Hindlimb muscle (tissue), 1 donor: ENCODE measurements around the gene FEV. TPM values are rescaled to one million over a fixed set of nuclear protein-coding genes. Genes with fewer than 3 reads are reported as not detected.

Experiments used
- DNase-seq: peaks from one replicate; pipeline ENCODE4 v3.0.0-alpha.2; 2013
- polyA plus RNA-seq: library from polyadenylated mRNA; unstranded; fragments of 120-200 nt; gene quantifications from one replicate; pipeline ENCODE4 v1.2.1, GENCODE V29; 2013; ENCODE audit not compliant: insufficient read length

Gene FEV
- polyA plus RNA-seq, 1 donor: 0.58 TPM

- no peak for DNase-seq
Measured at GRCh38 chr2:219016721-219017120, 31.7 kb upstream of the FEV start.

DNA sequence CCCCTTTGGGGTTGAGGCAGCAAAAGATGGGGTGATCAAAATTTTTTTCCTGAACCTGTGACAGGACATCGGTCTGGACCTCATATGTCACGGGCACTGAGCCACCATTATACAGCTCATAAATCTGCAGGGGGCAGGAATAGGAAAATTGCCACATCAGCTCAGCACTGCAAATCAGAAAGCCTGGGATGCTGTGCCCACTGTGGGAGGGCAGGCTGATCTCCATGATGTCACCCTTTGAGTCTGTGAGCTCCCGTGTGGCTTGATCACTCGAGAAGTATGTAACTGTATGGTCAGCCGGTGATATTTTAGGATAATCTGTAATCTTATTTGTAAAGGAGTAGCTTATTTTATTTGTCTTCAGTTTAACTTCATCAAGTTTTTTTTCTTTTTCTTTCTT, 25.9 kb upstream of the FEV start:
- no peak for DNase-seq

GRCh38 chr2:219010162-219010756, 25.3 kb upstream of the FEV start:
- DNase-seq: no peak

DNA sequence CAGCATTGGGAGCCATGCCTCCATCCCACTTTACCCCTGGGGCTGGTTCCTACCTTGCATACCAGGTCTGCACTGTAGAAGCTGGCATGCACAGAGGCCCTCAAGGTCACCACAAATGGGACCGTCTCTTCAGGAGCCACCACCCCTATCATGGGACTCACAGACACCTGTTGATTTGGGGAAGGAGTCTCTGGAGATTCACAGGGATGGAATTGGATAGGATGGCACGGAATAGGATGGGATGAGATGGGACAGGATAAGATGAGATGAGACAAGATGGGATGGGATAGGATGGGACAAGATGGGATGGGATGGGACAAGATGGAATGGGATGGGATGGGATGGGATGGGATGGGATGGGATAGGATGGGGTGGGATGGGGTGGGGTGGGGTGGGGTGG, 24.3 kb upstream of the FEV start:
- DNase-seq: no peak

GRCh38 chr2:219003979-219004378, 19.0 kb upstream of the FEV start:
- no peak for DNase-seq

DNA sequence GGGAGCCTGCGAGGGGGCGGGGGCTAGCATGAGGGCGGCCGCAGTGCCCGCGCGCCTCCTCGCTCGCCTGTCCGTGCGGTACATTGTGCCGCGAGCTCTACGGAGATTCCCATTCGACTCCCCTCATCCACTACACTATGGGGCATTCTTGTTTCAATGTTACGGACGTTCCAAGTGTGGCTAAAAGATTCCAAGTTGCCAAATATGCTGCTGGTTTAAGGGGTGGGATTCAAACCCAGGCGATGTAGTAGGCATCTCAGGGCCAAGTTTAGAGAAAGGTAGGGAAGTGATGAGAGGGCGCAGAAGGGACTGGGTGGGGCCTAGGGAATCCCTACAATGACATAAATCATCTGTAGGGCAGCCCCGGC, 18.3 kb upstream of the FEV start:
- DNase-seq: no peak

DNA sequence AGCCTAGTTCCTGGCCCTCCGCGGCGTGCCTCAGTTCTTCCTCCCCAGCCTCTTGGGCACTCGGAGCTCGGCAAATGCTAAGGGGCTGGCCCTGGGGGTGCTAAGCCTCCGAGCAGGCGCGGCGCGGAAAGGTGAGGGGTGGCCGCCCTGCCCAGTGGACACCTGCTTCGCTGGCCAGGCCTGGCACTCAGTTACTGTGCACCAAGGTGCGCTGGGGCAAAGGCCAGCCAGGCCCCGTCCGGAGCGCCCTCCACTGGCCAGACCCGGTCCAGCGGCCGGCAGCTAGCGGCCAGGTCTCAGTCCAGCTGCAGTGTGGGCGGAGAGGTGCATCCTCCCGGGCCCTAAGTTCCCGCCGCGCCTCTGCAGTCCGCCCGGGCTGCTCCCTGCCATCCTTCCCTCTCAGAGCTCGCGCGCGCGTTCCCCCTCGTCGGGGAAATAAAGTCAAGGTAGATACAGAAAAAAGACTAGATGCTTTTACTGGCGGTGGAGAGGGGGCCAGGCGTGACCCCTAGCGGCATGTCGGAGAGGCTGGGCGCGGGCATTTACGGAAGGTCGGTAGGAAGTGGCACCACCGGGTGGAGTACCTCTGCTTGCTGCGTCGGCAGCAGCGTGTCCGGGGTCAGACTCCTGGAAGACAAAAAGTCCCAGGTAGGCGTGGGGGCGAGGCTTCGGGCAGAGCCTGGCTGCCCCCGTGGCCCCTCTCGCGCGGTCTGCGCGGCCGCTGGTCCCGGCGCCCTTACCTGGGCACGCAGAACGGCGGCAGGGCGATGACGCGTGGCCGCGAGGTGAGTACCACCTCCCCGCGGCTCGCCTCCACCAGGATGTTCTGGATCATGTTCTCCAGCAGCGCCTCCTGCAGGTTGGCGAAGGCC, 17.6 kb upstream of the FEV start:
- no peak for DNase-seq

GRCh38 chr2:219001577-219002394, 16.8 kb upstream of the FEV start:
- no peak for DNase-seq

DNA sequence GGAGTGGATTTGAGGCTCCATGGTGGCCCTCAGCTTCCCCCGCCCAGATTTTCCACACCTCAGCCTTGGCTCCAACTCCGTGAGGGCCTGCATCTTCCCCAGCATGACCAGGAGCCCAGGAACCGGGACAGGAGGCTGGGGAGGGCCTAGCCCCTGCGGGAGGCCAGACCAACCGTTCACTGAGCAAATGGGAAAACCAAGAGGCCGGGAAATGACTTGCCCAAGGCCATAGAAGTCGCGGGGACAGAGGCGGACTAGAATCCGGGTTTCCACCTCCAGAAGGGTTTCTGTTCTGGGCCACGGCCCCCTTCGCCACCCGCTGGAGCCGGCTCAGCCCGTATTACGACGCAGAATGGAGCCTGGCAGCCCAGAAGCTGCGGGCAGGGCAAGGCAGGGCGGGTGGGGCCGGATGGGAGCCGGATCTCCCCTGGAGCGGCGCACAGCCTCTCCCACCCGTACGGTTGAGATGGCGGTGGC, 16.2 kb upstream of the FEV start:
- DNase-seq: no peak

- DNase-seq: no peak
Measured at GRCh38 chr2:219000569-219000960, 15.6 kb upstream of the FEV start.

DNA sequence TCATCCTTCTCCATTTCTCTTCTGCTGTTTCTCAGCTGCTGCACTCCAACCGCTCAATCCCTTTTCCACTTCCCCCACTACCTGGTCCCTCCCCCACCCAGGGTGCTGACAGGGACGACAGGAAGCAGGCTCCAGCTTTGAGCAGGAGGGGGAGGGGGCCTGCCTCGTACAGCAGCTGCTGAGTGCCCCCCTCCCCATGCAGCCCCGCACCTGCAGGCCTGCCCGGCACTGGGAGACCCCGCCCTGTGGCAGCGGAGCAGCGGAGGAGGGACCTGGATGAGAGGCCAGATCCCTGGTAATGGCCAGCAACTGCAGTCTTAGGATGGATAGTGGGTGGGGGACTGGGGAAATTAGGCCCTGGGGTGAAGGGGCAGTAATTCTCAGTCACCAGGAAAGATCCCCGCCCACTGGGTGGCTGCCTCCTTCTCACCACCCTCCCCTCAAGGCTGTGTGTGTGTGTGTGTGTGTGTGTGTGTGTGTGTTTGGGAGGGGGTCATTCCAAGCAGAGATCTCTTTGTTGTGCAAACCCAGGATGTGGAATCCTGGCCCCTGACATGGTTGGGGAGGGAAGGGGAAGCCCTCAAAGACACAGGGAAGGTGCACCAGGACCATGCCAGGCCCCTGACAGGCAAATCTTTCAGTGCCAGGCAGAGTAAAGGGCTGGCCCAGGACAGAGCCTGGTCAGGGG, 15.0 kb upstream of the FEV start:
- no peak for DNase-seq

DNA sequence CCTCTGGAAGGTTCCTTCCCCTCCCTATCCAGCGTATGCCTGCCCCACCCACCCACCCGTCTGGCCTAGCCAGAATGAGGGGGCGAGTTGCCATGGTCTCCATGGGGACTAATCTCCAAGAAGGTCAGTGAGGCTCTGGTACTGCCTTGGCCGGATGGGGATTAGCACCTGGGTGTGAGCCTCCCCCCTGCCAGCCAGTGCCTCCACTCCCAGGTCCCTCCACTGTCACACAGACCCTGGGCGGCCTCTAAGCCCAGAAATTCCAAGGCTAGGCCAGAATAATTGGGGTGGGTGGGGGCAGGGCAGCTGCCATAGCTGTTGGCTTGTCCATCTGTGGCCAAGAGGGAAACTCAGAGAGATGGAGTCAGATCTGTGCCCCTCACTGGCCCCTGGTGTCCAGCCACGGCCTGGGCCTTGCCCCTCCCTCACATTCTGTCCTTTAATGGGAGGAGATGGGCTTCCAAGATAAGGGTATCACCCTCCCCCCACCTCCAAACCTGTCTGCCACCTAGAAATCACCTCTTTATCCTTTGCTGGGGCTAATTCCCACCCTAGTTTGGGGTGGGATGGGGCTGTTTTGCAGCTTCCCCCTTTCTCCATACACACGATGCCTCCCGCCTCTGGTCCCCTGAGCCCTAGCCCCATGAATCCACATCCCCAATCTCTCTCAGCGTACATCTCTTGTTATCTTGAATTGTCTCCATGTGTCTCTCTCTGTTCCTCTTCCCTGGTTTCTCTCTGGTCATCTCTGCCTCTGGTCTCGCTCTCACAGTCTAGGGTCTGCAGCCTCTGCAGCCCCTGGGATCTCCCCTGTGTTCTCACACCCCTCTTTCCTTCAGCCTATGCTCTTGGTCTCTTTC, 14.3 kb upstream of the FEV start:
- DNase-seq: no peak

GRCh38 chr2:218998414-218999002, 13.5 kb upstream of the FEV start:
- DNase-seq: no peak

GRCh38 chr2:218997731-218998130, 12.7 kb upstream of the FEV start:
- no peak for DNase-seq

GRCh38 chr2:218996937-218997336, 12.0 kb upstream of the FEV start:
- no peak for DNase-seq

DNA sequence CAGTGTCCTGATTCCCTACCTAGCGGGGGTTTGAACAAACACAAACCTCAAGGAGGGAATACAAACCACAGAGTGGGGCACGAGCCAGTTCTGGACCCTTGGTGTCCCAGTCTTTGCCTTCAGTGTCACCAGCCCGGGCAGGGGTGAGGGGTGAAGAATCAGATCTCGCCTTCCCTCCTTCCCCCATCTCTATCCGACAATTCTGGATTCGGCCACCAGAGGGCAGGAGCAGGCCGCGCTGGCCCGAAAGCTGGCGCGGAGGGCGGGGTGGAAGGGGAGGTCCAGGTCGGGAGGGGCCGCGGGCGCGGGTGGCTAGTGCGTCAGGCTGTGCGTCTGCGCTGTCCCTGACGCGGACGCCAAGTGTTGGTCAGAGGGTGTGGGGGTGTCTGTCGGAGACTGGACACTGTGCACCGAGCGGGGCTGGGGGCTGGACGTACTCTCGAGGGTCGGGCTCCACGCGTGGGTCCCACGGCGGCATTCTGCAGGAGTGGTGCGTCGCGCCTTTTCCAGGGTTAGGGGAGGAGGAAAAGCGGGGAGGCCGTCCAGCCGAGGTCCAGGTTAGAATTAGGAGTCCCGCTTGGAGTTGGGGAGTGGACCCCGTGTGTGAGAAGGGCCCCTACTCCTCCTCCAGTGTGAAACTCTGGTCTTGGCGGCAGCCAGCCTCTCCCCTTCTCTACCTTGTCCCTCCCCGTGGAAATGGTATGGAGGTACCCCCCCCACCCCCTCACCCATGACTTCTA, 11.2 kb upstream of the FEV start:
- DNase-seq: peak; percentile 82

GRCh38 chr2:218995561-218995960, 10.6 kb upstream of the FEV start:
- DNase-seq: no peak

GRCh38 chr2:218993345-218994315, 8.6 kb upstream of the FEV start, which contains the start of gene CRYBA2:
TSS of gene CRYBA2 (minus strand) at chr2:218993422. CDS start at chr2:218993176, 246 bp downstream.
- DNase-seq: no peak

- DNase-seq: no peak
Measured at GRCh38 chr2:218992703-218993344, 7.8 kb upstream of the FEV start.
